OCI-LY7 (cell line): ENCODE results near the gene VPS37B. TPM values are rescaled to one million over a fixed set of nuclear protein-coding genes. Genes with fewer than 3 reads are reported as not detected.

Experiments
- BruUV-seq: library from RNA; stranded (reverse); fragments of 400-500 nt; replicated peaks from 2 replicates; lab custom pipeline; 2021; lab: Mats Ljungman, UMichigan
- CTCF ChIA-PET: fragments of 300-600 bp; sonication (Branson Sonifier 250); formaldehyde crosslinking; loops from one replicate; lab custom pipeline; 2022; ENCODE audit warnings: antibody characterized with exemption; ENCODE audit not compliant: unreplicated experiment; lab: Charles Lee
- POLR2A ChIA-PET: fragments of 300-600 bp; sonication (Branson Sonifier 250); formaldehyde crosslinking; loops from one replicate; lab custom pipeline; 2022; ENCODE audit warnings: antibody characterized with exemption; lab: Charles Lee
- DNase-seq: peaks from one replicate; pipeline ENCODE4 v3.0.0-alpha.2; 2015; ENCODE audit warnings: low spot score
- H2AFZ ChIP-seq: fragments of 200-600 bp; sonication (generic), shearing (Covaris generic); 2 replicates; pipeline ENCODE4 v1.6.1; 2014; ENCODE audit warnings: mild to moderate bottlenecking, antibody characterized with exemption, low read length, moderate library complexity
- H3K27ac ChIP-seq: fragments of 200-600 bp; sonication (generic); 2 replicates; pipeline ENCODE4 v1.5.1; 2014; ENCODE audit warnings: mixed run types, low read depth, mild to moderate bottlenecking, moderate library complexity, low read length, inconsistent platforms; ENCODE audit not compliant: poor library complexity, severe bottlenecking
- H3K36me3 ChIP-seq: fragments of 200-600 bp; sonication (generic); 2 replicates; pipeline ENCODE4 v1.6.1; 2014; ENCODE audit warnings: mild to moderate bottlenecking, antibody characterized with exemption, low read length, moderate library complexity, mixed read lengths; ENCODE audit not compliant: insufficient read depth
- H3K4me1 ChIP-seq: fragments of 200-600 bp; sonication (generic); 2 replicates; pipeline ENCODE4 v1.5.1; 2014; ENCODE audit warnings: mild to moderate bottlenecking, low read length; ENCODE audit not compliant: insufficient read depth, poor library complexity, severe bottlenecking
- H3K4me2 ChIP-seq: fragments of 200-600 bp; sonication (generic); 2 replicates; pipeline ENCODE4 v1.6.1; 2014; ENCODE audit warnings: mild to moderate bottlenecking, low read length
- H3K4me3 ChIP-seq: fragments of 200-600 bp; sonication (generic); 2 replicates; pipeline ENCODE4 v1.5.1; 2014; ENCODE audit warnings: mild to moderate bottlenecking, low read depth, low read length; ENCODE audit not compliant: poor library complexity, severe bottlenecking
- H3K79me2 ChIP-seq: fragments of 200-600 bp; sonication (generic); 2 replicates; pipeline ENCODE4 v1.6.1; 2016; ENCODE audit warnings: low read depth, mild to moderate bottlenecking, low read length, moderate library complexity, mixed read lengths; ENCODE audit not compliant: insufficient read depth
- H3K9me2 ChIP-seq: fragments of 200-600 bp; sonication (generic); 2 replicates; pipeline ENCODE4 v1.6.1; 2016; ENCODE audit warnings: mild to moderate bottlenecking, low read length, mixed read lengths; ENCODE audit not compliant: insufficient read depth
- H3K9me3 ChIP-seq: fragments of 200-600 bp; sonication (generic); 2 replicates; pipeline ENCODE4 v1.6.1; 2014; ENCODE audit warnings: mild to moderate bottlenecking, mixed run types, low read length, mixed read lengths
- H4K20me1 ChIP-seq: fragments of 200-600 bp; sonication (generic); 2 replicates; pipeline ENCODE4 v1.6.1; 2014; ENCODE audit warnings: mild to moderate bottlenecking, antibody characterized with exemption, low read length, moderate library complexity, mixed read lengths; ENCODE audit not compliant: insufficient read depth
- CTCF ChIP-seq: fragments of 200-600 bp; sonication (generic); conservative IDR thresholded peaks from 2 replicates; pipeline ENCODE4 v1.5.1; 2014; ENCODE audit warnings: mild to moderate bottlenecking, antibody characterized with exemption, low read length, moderate library complexity, mixed read lengths
- EZH2phosphoT487 ChIP-seq: fragments of 200-600 bp; sonication (generic); IDR thresholded peaks from 2 replicates; pipeline ENCODE4 v1.6.1; 2018; ENCODE audit warnings: low read depth, borderline replicate concordance, mild to moderate bottlenecking, mixed run types, antibody characterized with exemption, low read length, moderate library complexity, mixed read lengths
- intact Hi-C: fragments of 100-400 bp; cut with micrococcal nuclease; formaldehyde crosslinking; loops from one replicate; pipeline ENCODE4 v1.10.0; 2022; ENCODE audit not compliant: unreplicated experiment
- total RNA-seq, 2 experiments: library from RNA; depleted of rRNA in 1 of 2; stranded (reverse); fragments of >200 nt in 1 of 2; shearing (Covaris generic) in 1 of 2; gene quantifications; 2 replicates each; pipeline ENCODE4 v1.2.3, GENCODE V29; 2014 to 2022

VPS37B gene
- total RNA-seq, 2 experiments from 2014 or later: 1.7 to 2.5 TPM

- Histone ChIP-seq H3K4me1 (peaks cover 32% of the 10 kb centered on the region), H3K36me3 (peaks cover 10% of the 10 kb centered on the region), H3K4me2 (no peak overlapping the region), H3K27ac (no peak overlapping the region), H3K9me2 (no peaks in the 10 kb centered on the region), H3K9me3 (no peaks in the 10 kb centered on the region), H4K20me1 (no peaks in the 10 kb centered on the region), H3K79me2 (no peaks in the 10 kb centered on the region), H2AFZ (no peak overlapping the region), H3K4me3 (no peak overlapping the region)
- CTCF ChIA-PET: no interaction called here
- no peak for DNase-seq
- TF ChIP-seq CTCF (no peak), EZH2phosphoT487 (no peak)
- POLR2A ChIA-PET: no interaction called here
- intact Hi-C loops: no loop called here
- no TSS peak for BruUV-seq
Measured at GRCh38 chr12:122866379-122866778, 29.5 kb downstream of the VPS37B start.

GRCh38 chr12:122865268-122866231, 30.4 kb downstream of the VPS37B start:
- no peaks in the 10 kb centered on the region for H4K20me1 ChIP-seq
- no peak overlapping the region for H3K4me2 ChIP-seq
- H3K4me1 ChIP-seq: peaks cover 24% of the 10 kb centered on the region
- H3K9me3 ChIP-seq: no peaks in the 10 kb centered on the region
- no peaks in the 10 kb centered on the region for H3K79me2 ChIP-seq
- BruUV-seq: no TSS peak
- ChIA-PET POLR2A (no interaction called here), CTCF (interaction anchor here (0.6 to 2.3 kb wide), 2 partner anchors 14 to 72 kb away, joined by 3 to 8 read pairs; no protein-coding TSS in a partner anchor)
- peaks cover 18% of the 10 kb centered on the region for H3K36me3 ChIP-seq
- no peak for TF ChIP-seq EZH2phosphoT487
- TF ChIP-seq CTCF: peak; percentile 70
- peak; percentile 71 for DNase-seq
- H3K27ac ChIP-seq: no peak overlapping the region
- no peak overlapping the region for H2AFZ ChIP-seq
- H3K4me3 ChIP-seq: no peak overlapping the region
- no peaks in the 10 kb centered on the region for H3K9me2 ChIP-seq
- intact Hi-C loops: loop anchor here (2.0 kb wide), 1 partner anchor 73 kb away; no protein-coding TSS in a partner anchor

- ChIA-PET CTCF (interaction anchor here (0.6 to 2.3 kb wide), 2 partner anchors 14 to 71 kb away, joined by 3 to 8 read pairs; no protein-coding TSS in a partner anchor), POLR2A (no interaction called here)
- intact Hi-C loops: loop anchor here (2.0 kb wide), 1 partner anchor 72 kb away; no protein-coding TSS in a partner anchor
- Histone ChIP-seq H3K4me3 (no peak overlapping the region), H3K36me3 (peaks cover 24% of the 10 kb centered on the region), H3K4me2 (no peak overlapping the region), H3K4me1 (peaks cover 17% of the 10 kb centered on the region), H3K79me2 (no peaks in the 10 kb centered on the region), H3K27ac (no peak overlapping the region), H4K20me1 (no peaks in the 10 kb centered on the region), H3K9me2 (no peaks in the 10 kb centered on the region), H2AFZ (no peak overlapping the region), H3K9me3 (no peaks in the 10 kb centered on the region)
- no TSS peak for BruUV-seq
- TF ChIP-seq EZH2phosphoT487 (no peak), CTCF (no peak)
- no peak for DNase-seq
Measured at GRCh38 chr12:122864894-122865253, 31.1 kb downstream of the VPS37B start.
